Osteoblast (primary cell): ENCODE data around the gene ZNF599. TPM values are rescaled to one million over a fixed set of nuclear protein-coding genes. Genes with fewer than 3 reads are reported as not detected.
"Not testable (repeated sequence)": the region's sequence is repeated elsewhere in the genome, so short reads cannot be mapped to it uniquely, and the experiment has no call there.

Source experiments
- DNase-seq: peaks from one replicate; pipeline ENCODE4 v3.0.0; 2011; ENCODE audit warnings: low spot score, mixed read lengths; ENCODE audit not compliant: insufficient read length; ENCODE audit errors: missing footprints
- H2AFZ ChIP-seq: 2 replicates; pipeline ENCODE4 v1.6.0; 2011; ENCODE audit warnings: mild to moderate bottlenecking, low read length
- H3K27ac ChIP-seq: 2 replicates; pipeline ENCODE4 v1.5.1; 2011; ENCODE audit warnings: mild to moderate bottlenecking, low read depth, low read length, moderate library complexity
- H3K27me3 ChIP-seq: 2 replicates; pipeline ENCODE4 v1.6.0; 2012; ENCODE audit warnings: mild to moderate bottlenecking, control low read depth, inconsistent platforms, low read length, moderate library complexity; ENCODE audit not compliant: insufficient read depth
- H3K36me3 ChIP-seq: 2 replicates; pipeline ENCODE4 v1.5.1; 2011; ENCODE audit warnings: mild to moderate bottlenecking, low read length, control low read depth, moderate library complexity; ENCODE audit not compliant: insufficient read depth
- H3K4me1 ChIP-seq: 2 replicates; pipeline ENCODE4 v1.5.1; 2011; ENCODE audit warnings: mild to moderate bottlenecking, low read length, control low read depth, moderate library complexity; ENCODE audit not compliant: insufficient read depth
- H3K4me2 ChIP-seq: 2 replicates; pipeline ENCODE4 v1.6.0; 2011; ENCODE audit warnings: mild to moderate bottlenecking, low read length; ENCODE audit not compliant: insufficient read depth
- H3K4me3 ChIP-seq: fragments of 200-600 bp; sonication (generic); 3 replicates; pipeline ENCODE4 v1.5.1; 2012; ENCODE audit warnings: mild to moderate bottlenecking, low read length, inconsistent platforms; ENCODE audit not compliant: insufficient read depth
- H3K79me2 ChIP-seq: 2 replicates; pipeline ENCODE4 v1.6.0; 2012; ENCODE audit warnings: mild to moderate bottlenecking, low read length, control low read depth, inconsistent platforms; ENCODE audit not compliant: insufficient read depth
- H3K9me3 ChIP-seq: 2 replicates; pipeline ENCODE4 v1.5.1; 2011; ENCODE audit warnings: low read depth, low read length, control low read depth
- H4K20me1 ChIP-seq: 2 replicates; pipeline ENCODE4 v1.6.0; 2012; ENCODE audit warnings: mild to moderate bottlenecking, low read length, control low read depth; ENCODE audit not compliant: insufficient read depth
- CTCF ChIP-seq: IDR thresholded peaks from 2 replicates; pipeline ENCODE4 v1.5.1; 2011; ENCODE audit warnings: mild to moderate bottlenecking, low read depth, low read length, moderate library complexity; ENCODE audit errors: extremely low read depth
- total RNA-seq: library from RNA; depleted of rRNA; stranded (reverse); fragments of >200 nt; gene quantifications from 2 replicates; pipeline ENCODE4 v1.2.3, GENCODE V29; 2012

Gene ZNF599
- total RNA-seq, 1 donor: 8.0 TPM

DNA sequence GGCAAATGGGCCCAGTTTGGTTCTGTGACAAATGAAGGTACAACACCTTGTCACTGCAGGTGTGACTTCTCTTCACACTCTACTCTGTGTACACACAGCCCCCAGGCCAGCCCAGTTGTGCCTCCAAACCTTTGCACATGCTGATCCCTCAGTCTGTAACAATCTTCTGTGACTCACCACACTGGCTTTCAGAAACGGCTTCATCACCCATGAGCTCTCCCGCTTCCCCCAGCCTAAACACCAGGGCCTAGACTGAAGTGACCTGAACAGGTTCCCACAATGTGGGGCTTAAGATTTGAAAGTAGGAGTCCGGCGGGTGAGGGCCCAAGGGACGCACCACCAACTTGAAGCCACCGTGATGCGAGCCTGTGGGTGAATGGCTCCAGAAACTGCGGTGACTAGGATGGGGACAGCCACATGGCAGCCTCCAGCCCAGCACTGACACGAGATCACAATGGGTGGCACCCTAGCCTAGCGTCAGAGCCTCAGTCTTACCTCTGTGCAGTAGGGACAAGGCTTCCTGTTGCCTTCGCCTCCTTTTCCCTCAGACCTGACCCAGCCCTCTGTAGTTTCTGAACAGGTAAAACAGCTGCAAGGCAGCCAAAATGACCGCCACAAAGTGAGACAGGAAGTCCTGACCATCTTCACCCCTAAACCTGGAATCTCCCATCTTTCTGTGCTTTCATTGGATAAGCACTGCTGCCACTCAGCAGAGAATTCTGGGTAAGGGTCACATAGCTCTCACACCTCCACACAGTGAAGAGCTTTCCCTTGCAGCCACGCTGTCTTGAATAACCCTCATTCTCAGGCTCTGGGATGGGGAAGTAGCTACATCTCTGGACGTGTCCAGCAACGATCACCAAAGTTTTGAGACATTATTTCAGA, 34.2 kb upstream of the ZNF599 start:
- Histone ChIP-seq H3K4me1 (peaks cover 10% of the 10 kb centered on the region), H3K9me3 (no peaks in the 10 kb centered on the region), H2AFZ (no peak overlapping the region), H3K4me2 (no peak overlapping the region), H3K4me3 (no peak overlapping the region), H3K27me3 (no peaks in the 10 kb centered on the region), H3K27ac (no peak overlapping the region), H3K36me3 (no peaks in the 10 kb centered on the region), H3K79me2 (no peaks in the 10 kb centered on the region), H4K20me1 (no peaks in the 10 kb centered on the region)
- TF ChIP-seq CTCF: no peak
- DNase-seq: no peak

DNA sequence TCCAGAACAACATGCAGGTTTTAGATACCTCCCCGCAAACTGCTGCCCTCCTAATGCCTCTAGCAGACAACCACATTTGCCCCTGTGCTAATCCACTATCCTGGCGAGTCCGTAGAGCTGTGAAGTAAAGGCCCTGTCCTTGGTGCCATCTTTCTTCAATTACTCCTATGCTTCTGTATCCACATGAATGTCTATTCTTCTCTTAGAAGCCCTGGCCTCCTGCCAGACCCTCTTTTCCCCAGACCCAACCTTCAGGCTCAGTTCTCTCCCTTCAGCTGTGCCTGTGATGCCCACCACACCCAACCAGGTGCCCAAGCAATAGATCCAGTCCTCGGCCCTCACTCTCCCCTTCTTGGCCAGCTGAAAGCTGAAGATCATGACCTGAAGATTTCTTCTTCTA, 31.1 kb upstream of the ZNF599 start:
- no peaks in the 10 kb centered on the region for H3K36me3 ChIP-seq
- no peak overlapping the region for H3K27ac ChIP-seq
- peaks cover 6% of the 10 kb centered on the region for H3K9me3 ChIP-seq
- no peak for TF ChIP-seq CTCF
- no peak overlapping the region for H3K4me2 ChIP-seq
- no peak overlapping the region for H3K4me3 ChIP-seq
- no peaks in the 10 kb centered on the region for H3K79me2 ChIP-seq
- H3K27me3 ChIP-seq: no peaks in the 10 kb centered on the region
- DNase-seq: no peak
- H3K4me1 ChIP-seq: peaks cover 10% of the 10 kb centered on the region
- H2AFZ ChIP-seq: no peak overlapping the region
- H4K20me1 ChIP-seq: no peaks in the 10 kb centered on the region

- H3K4me2 ChIP-seq, H3K36me3 ChIP-seq, H3K79me2 ChIP-seq, H4K20me1 ChIP-seq, H3K27me3 ChIP-seq, H3K4me1 ChIP-seq, H3K4me3 ChIP-seq, H3K27ac ChIP-seq, H3K9me3 ChIP-seq, DNase-seq, H2AFZ ChIP-seq: not testable (repeated sequence)
Observed at GRCh38 chr19:34796953-34797352, 23.9 kb upstream of the ZNF599 start.

DNA sequence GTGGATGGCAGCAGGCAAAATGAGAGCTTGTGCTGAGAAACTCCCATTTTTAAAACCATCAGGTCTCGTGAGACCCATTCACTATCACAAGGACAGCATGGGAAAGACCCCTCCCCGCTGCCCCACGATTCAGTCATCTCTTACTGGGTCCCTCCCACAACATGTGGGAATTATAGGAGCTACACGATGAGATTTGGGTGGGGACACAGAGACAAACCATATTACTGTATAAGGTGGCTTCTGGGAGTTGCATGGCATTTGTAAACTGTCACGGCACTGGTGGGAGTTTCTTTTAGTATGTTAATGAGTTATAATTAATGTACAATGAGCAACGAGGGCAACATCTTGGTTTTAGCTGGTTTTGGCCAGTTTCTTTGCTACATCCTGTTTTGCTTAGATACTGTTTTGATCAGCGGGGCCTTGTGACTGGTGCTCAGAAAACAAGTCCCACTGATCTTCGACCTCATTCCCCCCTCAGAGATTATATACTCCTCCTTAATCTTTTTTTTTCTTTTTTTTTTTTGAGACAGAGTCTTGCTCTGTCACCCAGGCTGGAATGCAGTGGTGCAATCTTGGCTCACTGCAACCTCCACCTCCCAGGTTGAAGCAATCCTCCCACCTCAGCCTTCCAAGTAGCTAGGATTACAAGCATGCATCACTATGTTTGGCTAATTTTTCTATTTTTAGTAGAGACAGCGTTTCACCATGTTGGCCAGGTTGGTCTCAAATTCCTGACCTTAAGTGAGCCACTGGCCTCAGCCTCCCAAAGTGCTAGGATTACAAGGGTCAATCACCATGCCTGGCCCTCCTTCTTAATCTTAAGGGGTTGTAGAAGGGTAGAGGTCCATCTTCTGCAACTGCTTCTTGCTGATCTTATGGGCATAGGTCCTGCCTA, 21.3 kb upstream of the ZNF599 start:
- Histone ChIP-seq H3K27ac (no peak overlapping the region), H3K79me2 (no peaks in the 10 kb centered on the region), H3K36me3 (no peaks in the 10 kb centered on the region), H3K4me3 (peak overlapping the region; percentile 42), H4K20me1 (no peaks in the 10 kb centered on the region), H3K4me1 (no peaks in the 10 kb centered on the region), H3K4me2 (peak overlapping the region; percentile 72), H3K9me3 (no peaks in the 10 kb centered on the region), H2AFZ (peak overlapping the region; percentile 89), H3K27me3 (no peaks in the 10 kb centered on the region)
- no peak for DNase-seq
- no peak for TF ChIP-seq CTCF
